Sigmoid colon (tissue), 7 donors: ENCODE data around the gene NDUFB10. TPM values are rescaled to one million over a fixed set of nuclear protein-coding genes. Genes with fewer than 3 reads are reported as not detected.

Source experiments
- DNase-seq: peaks from one replicate; pipeline ENCODE4 v3.0.0-alpha.2; 2019
- H3K27ac ChIP-seq, 4 donors: fragments of 200-600 bp; sonication (generic); one replicate each; pipeline ENCODE4 v1.5.1; 2016 to 2019; ENCODE audit warnings: mild to moderate bottlenecking in 1 of 4
- H3K27me3 ChIP-seq, 3 donors: fragments of 200-600 bp; sonication (generic); one replicate each; pipeline ENCODE4 v1.5.1; 2019; ENCODE audit warnings: mild to moderate bottlenecking in 1 of 3
- H3K36me3 ChIP-seq, 4 donors: fragments of 200-600 bp; sonication (generic); one replicate each; pipeline ENCODE4 v1.5.1; 2016 to 2019
- H3K4me1 ChIP-seq, 4 donors: fragments of 200-600 bp; sonication (generic); one replicate each; pipeline ENCODE4 v1.5.1; 2017 to 2019
- H3K4me3 ChIP-seq, 4 donors: fragments of 200-600 bp; sonication (generic); one replicate each; pipeline ENCODE4 v1.5.1; 2017 to 2019; ENCODE audit warnings: mild to moderate bottlenecking in 2 of 4, moderate library complexity in 1 of 4
- H3K9me3 ChIP-seq, 4 donors: fragments of 200-600 bp in 3 of 4; sonication (generic) in 3 of 4; one replicate each; pipeline versions ENCODE4 v1.5.1 to v1.6.1; 2013 to 2019
- CTCF ChIP-seq, 4 experiments: fragments of 450-650 bp in 3 of 4; fragments of 200-600 bp in 1 of 4; IDR thresholded peaks; one replicate each; pipeline ENCODE4 v1.5.1; 2016 to 2019; ENCODE audit warnings: antibody characterized with exemption in 4 of 4, mild to moderate bottlenecking in 3 of 4, moderate library complexity in 2 of 4
- EP300 ChIP-seq, 4 donors: sonication (generic); formaldehyde crosslinking; IDR thresholded peaks; one replicate each; pipeline ENCODE4 v1.6.1; 2017; ENCODE audit warnings: antibody characterized with exemption in 4 of 4
- POLR2A ChIP-seq, 2 donors: fragments of 450-650 bp; IDR thresholded peaks; one replicate each; pipeline ENCODE4 v1.6.1; 2016; ENCODE audit warnings: antibody characterized with exemption in 2 of 2, mild to moderate bottlenecking in 2 of 2, moderate library complexity in 2 of 2
- POLR2AphosphoS5 ChIP-seq, 4 donors: sonication (generic); formaldehyde crosslinking; IDR thresholded peaks; one replicate each; pipeline ENCODE4 v1.6.1; 2017; ENCODE audit warnings: antibody characterized with exemption in 4 of 4
- WGBS, 2 donors: extraction: QIAGEN DNeasy Blood & Tissue Kit; methylation state at CpG; one replicate each; pipeline ENCODE4 v1.1.7; 2013; 5-methylcytosine and 5-hydroxymethylcytosine counted together
- intact Hi-C: fragments of 100-400 bp; cut with DNase I; formaldehyde crosslinking; loops from one replicate; pipeline ENCODE4 v1.15.1; 2023
- polyA plus RNA-seq, 3 donors: library from polyadenylated mRNA; stranded (reverse); fragments of 200-250 nt; gene quantifications; one replicate each; pipeline ENCODE4 v1.2.3, GENCODE V29; 2013
- total RNA-seq, 4 donors: library from RNA; depleted of rRNA; stranded (reverse); fragments of >200 nt; gene quantifications; one replicate each; pipeline ENCODE4 v1.1.0, GENCODE V29; 2016
- donor health status: healthy with polysubstance abuse.
- donor health status: Bipolar disorder and iron deficiency.
- donor health status: healthy.

NDUFB10 gene
- total and polyA plus RNA-seq, 7 donors: 200 to 489 (median 298) TPM

GRCh38 chr16:2002406-2003230 is 43.3 kb downstream of the NDUFB10 start:
- Histone ChIP-seq H3K27me3 (no peaks in the 10 kb centered on the region), H3K4me1 (peaks cover 0 to 45% (median 42%) of the 10 kb centered on the region in 4 donors), H3K27ac (no peak overlapping the region), H3K4me3 (no peak overlapping the region), H3K9me3 (no peaks in the 10 kb centered on the region), H3K36me3 (peaks cover 36 to 59% (median 49%) of the 10 kb centered on the region in 4 donors)
- 94 to 95% methylated on average over 47 of the region's 47 CpGs for WGBS, 2 donors
- no peak for DNase-seq
- TF ChIP-seq POLR2A (IDR thresholded peaks at IDR 0.05) (no peak), POLR2AphosphoS5 (IDR thresholded peaks at IDR 0.05) (no peak), EP300 (IDR thresholded peaks at IDR 0.05) (no peak), CTCF (IDR thresholded peaks at IDR 0.05) (no peak)
- intact Hi-C loops: no loop called here

- no peak for DNase-seq
- Histone ChIP-seq H3K4me3 (no peak overlapping the region), H3K27me3 (no peaks in the 10 kb centered on the region), H3K36me3 (peaks cover 36 to 52% (median 43%) of the 10 kb centered on the region in 4 donors), H3K4me1 (peaks cover 0 to 52% (median 46%) of the 10 kb centered on the region in 4 donors), H3K27ac (peak overlapping the region in 1 of 4 donors; percentile 37), H3K9me3 (no peaks in the 10 kb centered on the region)
- TF ChIP-seq CTCF (IDR thresholded peaks at IDR 0.05) (no peak), POLR2AphosphoS5 (IDR thresholded peaks at IDR 0.05) (no peak), EP300 (IDR thresholded peaks at IDR 0.05) (no peak), POLR2A (IDR thresholded peaks at IDR 0.05) (no peak)
- intact Hi-C loops: no loop called here
- WGBS, 2 donors: 72 to 83% methylated on average over 8 of the region's 8 CpGs
Measured at GRCh38 chr16:2003231-2003826, 44.0 kb downstream of the NDUFB10 start.

- intact Hi-C loops: no loop called here
- Histone ChIP-seq H3K4me1 (peaks cover 0 to 59% (median 53%) of the 10 kb centered on the region in 4 donors), H3K4me3 (peak overlapping the region in 2 of 4 donors; percentile 1 to 17), H3K36me3 (peaks cover 29 to 45% (median 37%) of the 10 kb centered on the region in 4 donors), H3K9me3 (no peaks in the 10 kb centered on the region), H3K27me3 (no peaks in the 10 kb centered on the region), H3K27ac (peak overlapping the region in 2 of 4 donors; percentile 15 to 37)
- peak; percentile 93 for DNase-seq
- TF ChIP-seq CTCF (IDR thresholded peaks at IDR 0.05) (peak; percentile 64 to 92 (median 87)), POLR2A (IDR thresholded peaks at IDR 0.05) (no peak), POLR2AphosphoS5 (IDR thresholded peaks at IDR 0.05) (no peak), EP300 (IDR thresholded peaks at IDR 0.05) (no peak)
- WGBS, 2 donors: 21 to 32% methylated on average over 36 of the region's 36 CpGs
Measured at GRCh38 chr16:2003827-2004641, 44.7 kb downstream of the NDUFB10 start.

- H3K27ac ChIP-seq: peak overlapping the region in 1 of 4 donors; percentile 37
- H3K36me3 ChIP-seq: peaks cover 20 to 36% (median 28%) of the 10 kb centered on the region in 4 donors
- DNase-seq: no peak
- intact Hi-C loops: no loop called here
- no peak overlapping the region for H3K4me3 ChIP-seq
- TF ChIP-seq POLR2AphosphoS5 (IDR thresholded peaks at IDR 0.05): no peak
- TF ChIP-seq EP300 (IDR thresholded peaks at IDR 0.05): no peak
- TF ChIP-seq POLR2A (IDR thresholded peaks at IDR 0.05): no peak
- TF ChIP-seq CTCF (IDR thresholded peaks at IDR 0.05): no peak
- H3K27me3 ChIP-seq: no peaks in the 10 kb centered on the region
- peaks cover 0 to 63% (median 54%) of the 10 kb centered on the region in 4 donors for H3K4me1 ChIP-seq
- no peaks in the 10 kb centered on the region for H3K9me3 ChIP-seq
- WGBS, 2 donors: 84 to 85% methylated on average over 34 of the region's 34 CpGs
Measured at GRCh38 chr16:2004795-2005517, 45.6 kb downstream of the NDUFB10 start.
